ENCODE measurements around the gene FGF2.

GRCh38 chr4:122814426-122814825 is 12.2 kb upstream of the FGF2 start:
- TF ChIP-seq CTCF (tag by site-specific recombination; IDR thresholded peaks at IDR 0.05) (no peak), ZNF24 (tag by site-specific recombination; IDR thresholded peaks at IDR 0.05) (no peak), KLF1 (tag by site-specific recombination; IDR thresholded peaks at IDR 0.05) (no peak)
- TF ChIP-seq, protein P1, sequence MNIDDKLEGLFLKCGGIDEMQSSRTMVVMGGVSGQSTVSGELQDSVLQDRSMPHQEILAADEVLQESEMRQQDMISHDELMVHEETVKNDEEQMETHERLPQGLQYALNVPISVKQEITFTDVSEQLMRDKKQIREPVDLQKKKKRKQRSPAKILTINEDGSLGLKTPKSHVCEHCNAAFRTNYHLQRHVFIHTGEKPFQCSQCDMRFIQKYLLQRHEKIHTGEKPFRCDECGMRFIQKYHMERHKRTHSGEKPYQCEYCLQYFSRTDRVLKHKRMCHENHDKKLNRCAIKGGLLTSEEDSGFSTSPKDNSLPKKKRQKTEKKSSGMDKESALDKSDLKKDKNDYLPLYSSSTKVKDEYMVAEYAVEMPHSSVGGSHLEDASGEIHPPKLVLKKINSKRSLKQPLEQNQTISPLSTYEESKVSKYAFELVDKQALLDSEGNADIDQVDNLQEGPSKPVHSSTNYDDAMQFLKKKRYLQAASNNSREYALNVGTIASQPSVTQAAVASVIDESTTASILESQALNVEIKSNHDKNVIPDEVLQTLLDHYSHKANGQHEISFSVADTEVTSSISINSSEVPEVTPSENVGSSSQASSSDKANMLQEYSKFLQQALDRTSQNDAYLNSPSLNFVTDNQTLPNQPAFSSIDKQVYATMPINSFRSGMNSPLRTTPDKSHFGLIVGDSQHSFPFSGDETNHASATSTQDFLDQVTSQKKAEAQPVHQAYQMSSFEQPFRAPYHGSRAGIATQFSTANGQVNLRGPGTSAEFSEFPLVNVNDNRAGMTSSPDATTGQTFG (tag by site-specific recombination; IDR thresholded peaks at IDR 0.05; ENCODE audit: borderline replicate concordance): no peak

All from HEK293 (cell line).